Measurements from ENCODE around the gene ELAVL1. TPM values are rescaled to one million over a fixed set of nuclear protein-coding genes. Genes with fewer than 3 reads are reported as not detected.

ELAVL1 gene
- polyA plus RNA-seq, 3 donors from 2014 or later = 48.9 to 62.0 (median 54.1) TPM

DNA sequence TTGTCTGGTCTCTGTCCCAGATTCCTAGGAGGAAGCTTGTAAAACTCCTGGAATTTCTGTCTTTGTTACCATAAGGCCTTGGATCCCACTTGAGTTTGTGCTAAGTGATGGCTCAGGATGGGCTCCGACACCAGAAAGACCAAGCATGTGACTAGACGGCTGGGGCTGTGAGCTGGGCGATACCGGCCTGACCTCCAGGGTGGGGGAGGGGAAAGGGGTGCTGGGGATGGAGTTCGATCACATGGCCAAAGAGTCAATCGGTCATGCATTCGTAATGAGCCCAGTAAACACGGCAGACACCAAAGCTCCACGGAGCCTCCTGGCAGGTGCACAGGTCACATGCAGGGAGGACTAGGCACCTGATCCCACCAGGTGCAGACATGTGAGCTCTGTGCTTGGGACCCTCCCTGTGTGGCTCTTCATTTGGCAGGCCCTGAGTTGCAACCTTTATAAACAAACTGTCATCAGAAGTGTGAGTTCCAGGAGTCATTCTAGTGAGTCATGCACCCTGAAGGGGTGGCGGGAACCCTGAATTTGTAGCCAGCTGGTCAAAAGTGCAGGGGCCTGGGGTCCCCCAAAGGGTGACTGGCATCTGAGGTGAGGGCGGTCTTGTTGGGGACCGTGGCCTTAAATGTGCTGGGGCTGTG, 27.1 kb downstream of the ELAVL1 start:
- DNase-seq = no peak
- H3K9me3 Mint-ChIP-seq = no peaks in the 10 kb centered on the region
- peaks cover 0 to 2% of the 10 kb centered on the region in 2 donors for H3K4me1 Mint-ChIP-seq
- no peak overlapping the region for H3K4me3 Mint-ChIP-seq
- peaks cover 0 to 24% (median 0%) of the 10 kb centered on the region in 3 donors for H3K36me3 Mint-ChIP-seq
- no peak overlapping the region for H3K27ac Mint-ChIP-seq
- peaks cover 0 to 2% (median 0%) of the 10 kb centered on the region in 3 donors for H3K27me3 Mint-ChIP-seq (ENCODE audit: low read depth in 3 of 3)

DNA sequence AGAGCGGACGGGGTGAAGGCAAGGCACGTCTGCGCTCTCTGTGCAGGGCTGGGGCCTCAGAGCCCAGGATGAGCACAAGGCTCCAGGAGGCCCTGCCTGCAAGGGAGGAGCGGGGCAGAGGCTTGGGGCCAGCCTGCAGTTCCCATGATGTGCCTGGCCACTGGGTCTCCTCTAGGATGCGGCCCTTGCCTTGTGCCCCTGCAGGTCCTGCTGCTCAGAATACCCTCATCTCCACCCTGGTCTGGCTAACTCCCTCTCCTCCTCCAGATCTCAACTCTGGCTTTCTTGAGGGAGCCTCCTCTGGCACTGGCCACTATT, 27.8 kb downstream of the ELAVL1 start:
- no peak overlapping the region for H3K4me3 Mint-ChIP-seq
- H3K9me3 Mint-ChIP-seq = no peaks in the 10 kb centered on the region
- DNase-seq = no peak
- H3K27me3 Mint-ChIP-seq (ENCODE audit: low read depth in 3 of 3) = peaks cover 0 to 2% (median 0%) of the 10 kb centered on the region in 3 donors
- peaks cover 0 to 19% (median 0%) of the 10 kb centered on the region in 3 donors for H3K36me3 Mint-ChIP-seq
- H3K27ac Mint-ChIP-seq = no peak overlapping the region
- no peaks in the 10 kb centered on the region for H3K4me1 Mint-ChIP-seq

DNA sequence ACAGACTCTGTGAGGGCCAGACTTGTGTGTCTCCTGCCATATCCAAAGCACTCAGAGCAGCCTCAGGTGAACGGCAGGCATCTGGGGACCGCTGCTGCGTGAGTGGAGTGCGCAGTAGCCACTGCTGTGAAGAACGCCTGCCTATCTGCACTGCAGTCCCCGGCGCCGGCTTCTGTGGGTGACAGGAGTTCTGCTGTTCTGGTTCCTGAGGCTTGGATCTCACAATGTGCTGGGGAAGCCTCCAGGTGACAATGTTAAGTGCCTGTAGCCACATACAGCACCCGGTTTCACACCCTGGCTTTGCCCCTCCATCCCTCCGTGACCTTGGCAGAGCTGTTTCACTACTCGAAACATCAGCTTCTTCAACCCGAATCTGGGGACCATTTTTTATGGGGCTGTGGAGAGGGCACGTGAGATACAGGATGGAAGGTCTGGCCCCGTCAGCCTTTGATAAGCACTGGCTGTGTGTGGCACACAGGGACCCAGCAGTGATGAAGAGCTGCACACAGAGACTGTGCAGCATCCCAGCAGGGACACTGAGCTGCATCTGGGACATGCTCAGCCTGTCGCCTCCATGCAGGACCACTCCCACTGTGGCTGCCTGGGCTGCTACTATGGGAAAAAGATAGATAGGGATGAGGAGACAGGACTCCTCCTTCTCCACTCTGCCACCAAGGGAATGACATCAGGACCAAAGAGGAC, 28.3 kb downstream of the ELAVL1 start:
- H3K4me3 Mint-ChIP-seq = no peak overlapping the region
- no peaks in the 10 kb centered on the region for H3K4me1 Mint-ChIP-seq
- peaks cover 0 to under 1% (median 0%) of the 10 kb centered on the region in 3 donors for H3K27me3 Mint-ChIP-seq (ENCODE audit: low read depth in 3 of 3)
- peaks cover 0 to 16% (median 0%) of the 10 kb centered on the region in 3 donors for H3K36me3 Mint-ChIP-seq
- no peak overlapping the region for H3K27ac Mint-ChIP-seq
- no peak for DNase-seq
- no peaks in the 10 kb centered on the region for H3K9me3 Mint-ChIP-seq

DNA sequence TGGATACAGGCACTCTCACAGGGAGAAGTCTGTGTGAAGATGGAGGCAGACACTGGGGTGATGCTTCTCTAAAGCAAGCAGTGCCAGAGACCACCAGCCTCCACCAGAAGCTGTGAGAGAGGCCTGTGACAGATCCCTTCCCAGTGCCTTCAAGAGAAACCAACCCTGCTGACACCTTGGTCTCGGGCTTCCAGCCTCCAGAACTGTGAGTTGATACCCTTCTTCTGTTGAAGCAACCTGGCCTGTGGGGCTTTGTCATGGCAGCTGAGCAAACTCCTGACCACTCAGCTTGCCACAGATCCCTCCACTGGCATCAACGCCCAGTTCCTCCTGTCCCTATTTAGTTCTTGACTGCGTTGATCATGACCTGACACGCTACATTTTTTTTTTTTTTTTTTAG, 29.0 kb downstream of the ELAVL1 start:
- no peaks in the 10 kb centered on the region for H3K9me3 Mint-ChIP-seq
- no peaks in the 10 kb centered on the region for H3K27me3 Mint-ChIP-seq (ENCODE audit: low read depth in 3 of 3)
- H3K4me1 Mint-ChIP-seq = no peaks in the 10 kb centered on the region
- no peak overlapping the region for H3K27ac Mint-ChIP-seq
- H3K36me3 Mint-ChIP-seq = peaks cover 0 to 16% (median 0%) of the 10 kb centered on the region in 3 donors
- H3K4me3 Mint-ChIP-seq = no peak overlapping the region
- no peak for DNase-seq

DNA sequence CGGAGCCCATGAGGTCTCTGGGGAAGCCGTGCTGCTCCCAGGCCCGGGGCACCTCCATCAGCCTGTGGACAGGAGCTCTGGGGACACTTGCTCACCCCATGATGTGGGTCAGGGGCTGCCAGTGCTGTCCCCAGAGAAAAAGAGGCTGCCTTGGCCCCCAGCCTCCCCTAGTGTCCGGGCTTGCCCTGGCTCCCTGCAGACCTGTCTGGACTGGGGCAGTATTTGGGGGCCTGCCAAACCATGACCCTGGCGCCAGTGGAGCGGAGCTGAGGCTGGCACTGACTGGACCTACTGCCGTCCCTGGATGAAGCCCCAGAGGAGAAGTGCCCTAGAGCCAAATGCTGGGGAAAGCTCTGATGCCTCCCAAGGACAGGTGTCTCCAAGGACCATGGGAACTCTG, 30.4 kb downstream of the ELAVL1 start:
- Mint-ChIP-seq H3K27ac (no peak overlapping the region), H3K36me3 (peaks cover 0 to 8% (median 0%) of the 10 kb centered on the region in 3 donors), H3K4me3 (no peak overlapping the region), H3K4me1 (no peaks in the 10 kb centered on the region), H3K9me3 (no peaks in the 10 kb centered on the region), H3K27me3 (ENCODE audit: low read depth in 3 of 3) (no peaks in the 10 kb centered on the region)
- no peak for DNase-seq

DNA sequence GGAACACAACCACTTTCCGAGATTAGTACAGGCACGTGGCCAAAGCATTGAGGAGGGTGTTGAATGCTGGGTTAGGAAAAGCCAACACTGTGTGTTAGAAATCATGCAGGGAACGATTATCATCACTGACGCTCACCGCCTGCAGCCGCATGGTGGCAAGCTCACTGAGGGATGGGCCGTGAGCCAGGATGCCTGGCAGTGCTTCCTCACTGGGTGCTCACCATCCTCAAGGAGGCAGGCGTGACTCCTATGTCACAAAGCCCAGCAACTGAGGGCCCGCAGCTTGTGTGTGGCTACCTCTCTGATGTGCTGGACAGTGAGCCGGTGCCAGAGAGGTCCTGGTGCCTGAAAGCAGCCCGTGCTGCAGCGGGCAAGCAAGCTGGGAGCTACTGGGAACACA, 31.6 kb downstream of the ELAVL1 start:
- Mint-ChIP-seq H3K36me3 (peaks cover 0 to 8% (median 0%) of the 10 kb centered on the region in 3 donors), H3K9me3 (no peaks in the 10 kb centered on the region), H3K27me3 (ENCODE audit: low read depth in 3 of 3) (no peaks in the 10 kb centered on the region), H3K4me1 (peaks cover under 1 to 2% of the 10 kb centered on the region in 2 donors), H3K27ac (no peak overlapping the region), H3K4me3 (no peak overlapping the region)
- DNase-seq = no peak

DNA sequence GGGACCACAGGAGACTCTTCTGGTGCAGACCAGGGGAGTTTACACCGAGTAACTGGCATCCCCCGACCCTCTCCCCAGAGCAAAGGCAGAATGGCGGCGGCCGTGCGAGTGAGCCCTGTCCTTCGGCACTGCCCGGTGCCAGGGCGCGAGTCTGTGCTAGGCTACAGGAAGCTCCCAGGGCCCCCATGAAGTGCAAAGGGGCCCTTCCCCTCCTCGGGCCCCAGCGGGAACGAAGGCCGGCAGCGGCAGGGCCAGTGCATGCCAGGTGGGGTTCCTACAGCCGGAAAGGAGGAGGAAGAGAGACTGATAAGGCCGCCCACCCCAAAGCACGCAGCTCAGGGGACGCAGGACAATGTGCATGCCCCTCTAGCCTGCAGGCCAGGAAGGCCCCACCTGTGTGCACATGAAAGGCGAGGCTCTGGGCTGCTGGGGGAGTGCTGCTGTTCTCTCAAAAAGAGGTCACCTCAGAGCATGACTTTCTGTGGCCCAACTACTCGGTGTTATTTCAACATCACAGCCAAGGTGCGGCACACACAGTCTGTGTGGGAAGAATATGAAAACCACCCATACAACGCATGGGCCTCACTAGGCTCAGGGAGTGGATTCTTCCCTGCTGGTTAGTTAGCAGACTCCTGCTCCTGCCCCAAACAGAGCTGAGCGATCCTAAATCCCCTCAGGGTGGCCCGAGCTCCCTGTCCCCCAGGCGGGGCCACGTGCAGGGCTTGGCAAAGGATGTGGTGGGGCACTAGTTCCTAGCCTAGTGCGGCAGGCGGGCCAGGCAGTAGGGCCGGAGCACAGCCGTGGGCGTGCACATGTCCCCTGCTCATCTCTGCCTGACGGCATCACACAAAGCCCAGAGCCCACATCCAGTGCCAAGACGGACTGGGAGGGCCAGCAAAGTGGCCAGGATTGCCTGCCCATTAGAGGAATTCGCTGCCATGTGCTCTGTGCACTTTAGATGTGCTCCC, 33.6 kb downstream of the ELAVL1 start:
- Mint-ChIP-seq H3K4me1 (peaks cover 4 to 17% of the 10 kb centered on the region in 2 donors), H3K27ac (no peak overlapping the region), H3K9me3 (no peaks in the 10 kb centered on the region), H3K27me3 (ENCODE audit: low read depth in 3 of 3) (no peaks in the 10 kb centered on the region), H3K36me3 (peaks cover 0 to 12% (median 0%) of the 10 kb centered on the region in 3 donors), H3K4me3 (no peak overlapping the region)
- no peak for DNase-seq

DNA sequence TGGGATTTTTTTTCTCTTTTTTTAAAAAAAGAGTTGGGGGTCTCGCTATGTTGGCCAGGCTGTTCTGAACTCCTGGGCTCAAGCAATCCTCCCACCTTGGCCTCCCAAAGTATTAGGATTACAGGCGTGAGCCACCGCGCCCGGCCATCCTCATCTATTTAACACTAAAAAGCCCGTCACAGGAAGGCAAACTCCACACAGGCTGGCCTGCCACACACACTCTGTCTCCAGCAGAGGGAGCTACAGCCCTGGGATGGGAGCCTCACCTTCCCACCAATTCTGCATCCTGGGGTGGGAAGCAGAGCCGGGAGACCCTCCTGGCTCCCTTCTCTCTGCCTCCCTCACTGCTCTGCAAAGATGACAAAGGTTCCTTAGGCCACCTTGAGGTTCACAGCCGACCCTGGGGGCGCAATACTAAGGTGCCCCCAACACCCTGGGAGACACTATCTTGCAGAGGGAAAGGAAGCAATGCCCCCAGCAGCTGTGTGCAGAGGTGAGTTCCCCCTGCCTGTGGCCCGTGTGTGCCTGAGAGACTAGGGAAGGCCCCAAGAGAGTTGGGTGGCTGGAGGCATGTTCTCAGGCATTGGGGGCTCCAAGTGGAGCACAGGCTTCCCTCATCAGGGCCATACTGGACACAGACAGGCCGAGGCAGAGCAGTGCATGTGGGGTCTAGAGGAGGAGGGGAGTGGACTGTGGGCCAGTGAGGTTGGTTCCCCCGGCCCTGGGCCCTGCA, 34.6 kb downstream of the ELAVL1 start:
- Mint-ChIP-seq H3K4me3 (no peak overlapping the region), H3K27ac (peak overlapping the region in 1 of 6 donors; percentile 50), H3K4me1 (peaks cover 4 to 17% of the 10 kb centered on the region in 2 donors), H3K27me3 (ENCODE audit: low read depth in 3 of 3) (no peaks in the 10 kb centered on the region), H3K9me3 (no peaks in the 10 kb centered on the region), H3K36me3 (peaks cover 0 to 17% (median 4%) of the 10 kb centered on the region in 3 donors)
- peak; percentile 9 to 22 (median 17) for DNase-seq

DNA sequence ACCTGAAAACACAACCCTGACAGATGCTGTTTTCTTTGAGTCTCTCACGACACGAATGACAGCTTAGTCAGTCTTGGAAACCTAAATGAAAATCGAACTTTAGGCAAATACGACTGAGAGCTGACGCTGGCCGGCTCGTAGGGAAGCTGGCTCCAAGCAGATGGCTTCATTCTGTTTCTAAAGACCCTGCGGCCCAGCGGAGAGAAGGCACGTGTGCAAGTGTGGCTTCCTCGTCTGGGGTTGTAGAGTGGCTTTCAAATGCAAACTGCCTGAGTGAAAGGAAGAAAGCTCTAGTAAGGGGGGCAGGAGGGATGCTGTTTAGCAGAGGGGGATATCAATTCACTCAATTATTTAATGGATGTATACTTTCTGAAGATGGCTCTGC, 35.9 kb downstream of the ELAVL1 start:
- no peak overlapping the region for H3K4me3 Mint-ChIP-seq
- peaks cover 0 to 23% (median 8%) of the 10 kb centered on the region in 3 donors for H3K36me3 Mint-ChIP-seq
- peak overlapping the region in 1 of 6 donors; percentile 67 for H3K27ac Mint-ChIP-seq
- no peaks in the 10 kb centered on the region for H3K9me3 Mint-ChIP-seq
- no peaks in the 10 kb centered on the region for H3K27me3 Mint-ChIP-seq (ENCODE audit: low read depth in 3 of 3)
- no peak for DNase-seq
- peaks cover 4 to 17% of the 10 kb centered on the region in 2 donors for H3K4me1 Mint-ChIP-seq

DNA sequence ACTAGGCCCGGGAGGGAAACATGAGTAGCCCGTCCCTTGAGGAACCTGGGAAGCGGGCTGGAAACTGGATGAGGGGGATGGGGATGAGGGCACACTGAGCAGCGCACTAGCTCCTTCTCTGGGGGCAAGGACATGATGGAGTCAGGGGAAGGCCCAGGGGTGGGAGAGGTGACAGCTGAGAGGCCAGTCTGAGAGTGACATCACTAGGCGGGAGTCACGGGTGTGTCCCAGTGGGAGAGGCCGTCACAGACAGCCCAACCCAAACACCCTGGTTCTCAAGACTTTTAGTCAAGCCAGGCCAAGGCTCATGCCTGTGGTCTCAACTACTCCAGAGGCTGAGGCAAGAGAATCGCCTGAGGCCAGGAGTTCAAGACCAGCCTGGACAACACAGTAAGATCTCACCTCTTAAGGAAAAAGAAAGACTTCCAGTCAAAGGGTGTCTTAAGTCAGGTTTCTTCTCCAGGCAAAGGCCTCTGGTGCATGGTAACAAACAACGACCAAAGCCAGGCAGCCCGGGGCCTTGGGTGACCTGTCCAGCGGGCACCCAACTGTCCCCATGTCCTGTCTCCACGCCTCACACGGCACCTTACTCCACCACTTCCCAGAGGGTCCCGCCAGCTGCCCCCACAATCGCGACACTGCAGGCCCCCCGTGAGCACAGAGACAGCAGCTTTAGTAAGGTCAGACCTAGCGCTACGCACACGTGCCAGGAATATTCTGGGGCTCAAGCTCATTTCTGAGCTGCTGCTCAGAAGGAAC, 36.5 kb downstream of the ELAVL1 start:
- peaks cover 0 to 22% (median 8%) of the 10 kb centered on the region in 3 donors for H3K36me3 Mint-ChIP-seq
- H3K27me3 Mint-ChIP-seq (ENCODE audit: low read depth in 3 of 3) = peaks cover 0 to 2% (median 0%) of the 10 kb centered on the region in 3 donors
- H3K27ac Mint-ChIP-seq = peak overlapping the region in 1 of 6 donors; percentile 67
- peaks cover 4 to 17% of the 10 kb centered on the region in 2 donors for H3K4me1 Mint-ChIP-seq
- no peak for DNase-seq
- H3K4me3 Mint-ChIP-seq = no peak overlapping the region
- H3K9me3 Mint-ChIP-seq = no peaks in the 10 kb centered on the region

DNA sequence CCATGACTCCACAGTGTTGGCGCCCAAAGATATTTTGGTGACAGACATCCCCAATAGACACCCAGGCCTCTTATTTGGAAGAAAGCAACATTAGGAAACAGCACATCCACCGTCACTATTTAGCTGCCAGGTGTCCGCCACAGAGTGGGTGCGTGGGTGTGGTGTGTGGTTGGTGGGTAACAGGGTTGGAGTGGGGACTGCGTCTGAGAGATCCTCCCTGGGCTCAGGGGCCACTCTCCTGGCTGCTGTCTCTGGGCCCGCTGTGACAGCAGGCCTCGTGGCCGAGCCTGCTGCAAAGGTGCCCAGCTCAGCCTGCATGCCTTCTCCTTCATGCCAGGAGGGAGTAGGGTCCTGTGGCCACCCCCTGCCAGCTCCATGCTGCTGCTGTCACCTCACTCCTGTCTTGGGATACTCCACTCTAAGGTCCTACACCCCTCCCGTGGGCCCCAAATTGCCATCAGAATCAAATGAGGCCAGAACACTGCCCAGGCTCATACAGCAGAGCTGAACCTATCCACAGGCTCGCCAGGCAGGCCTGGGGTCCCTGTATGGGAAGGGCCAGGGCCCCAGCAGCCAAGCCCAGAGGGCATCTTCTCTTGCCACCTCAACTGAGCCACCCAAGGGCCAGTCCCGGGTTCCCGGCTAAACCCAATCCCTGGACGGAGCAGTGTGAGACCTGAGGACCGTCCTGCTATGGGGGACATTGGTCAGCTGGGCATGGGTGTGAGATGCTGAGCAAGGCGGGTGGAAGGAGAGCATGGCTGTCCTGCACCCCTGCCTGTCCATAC, 37.2 kb downstream of the ELAVL1 start:
- Mint-ChIP-seq H3K4me3 (no peak overlapping the region), H3K9me3 (no peaks in the 10 kb centered on the region), H3K27ac (peak overlapping the region in 3 of 6 donors; percentile 53 to 68 (median 59)), H3K27me3 (ENCODE audit: low read depth in 3 of 3) (peaks cover 0 to 2% (median 0%) of the 10 kb centered on the region in 3 donors), H3K36me3 (peaks cover 0 to 19% (median 8%) of the 10 kb centered on the region in 3 donors), H3K4me1 (peaks cover 4 to 17% of the 10 kb centered on the region in 2 donors)
- DNase-seq = peak in 1 of 3 donors; percentile 19
